ENCODE data around the gene DMAP1.

- TF ChIP-seq SRF (IDR thresholded peaks at IDR 0.05; ENCODE audit: low read depth) (no peak), MAX (IDR thresholded peaks at IDR 0.05) (no peak), JUND (IDR thresholded peaks at IDR 0.05) (no peak), ZFX (IDR thresholded peaks at IDR 0.05) (no peak), TCF7L2 (IDR thresholded peaks at IDR 0.05; ENCODE audit: borderline replicate concordance, extremely low read depth, insufficient read depth, insufficient read length) (no peak), CEBPB (IDR thresholded peaks at IDR 0.05; ENCODE audit: low read depth) (no peak), ELF1 (IDR thresholded peaks at IDR 0.05; ENCODE audit: borderline replicate concordance, low read depth) (no peak), POLR2A (IDR thresholded peaks at IDR 0.05; ENCODE audit: borderline replicate concordance, extremely low read depth, insufficient read depth, insufficient read length) (no peak), POLR2AphosphoS5 (IDR thresholded peaks at IDR 0.05; ENCODE audit: low read depth, low read length) (no peak), ZBTB33 (IDR thresholded peaks at IDR 0.05; ENCODE audit: extremely low read depth, insufficient replicate concordance, low read length) (no peak), EZH2phosphoT487 (IDR thresholded peaks at IDR 0.05; ENCODE audit: borderline replicate concordance) (no peak), EZH2 (IDR thresholded peaks at IDR 0.05) (no peak)
- TF ChIP-seq, protein P1, sequence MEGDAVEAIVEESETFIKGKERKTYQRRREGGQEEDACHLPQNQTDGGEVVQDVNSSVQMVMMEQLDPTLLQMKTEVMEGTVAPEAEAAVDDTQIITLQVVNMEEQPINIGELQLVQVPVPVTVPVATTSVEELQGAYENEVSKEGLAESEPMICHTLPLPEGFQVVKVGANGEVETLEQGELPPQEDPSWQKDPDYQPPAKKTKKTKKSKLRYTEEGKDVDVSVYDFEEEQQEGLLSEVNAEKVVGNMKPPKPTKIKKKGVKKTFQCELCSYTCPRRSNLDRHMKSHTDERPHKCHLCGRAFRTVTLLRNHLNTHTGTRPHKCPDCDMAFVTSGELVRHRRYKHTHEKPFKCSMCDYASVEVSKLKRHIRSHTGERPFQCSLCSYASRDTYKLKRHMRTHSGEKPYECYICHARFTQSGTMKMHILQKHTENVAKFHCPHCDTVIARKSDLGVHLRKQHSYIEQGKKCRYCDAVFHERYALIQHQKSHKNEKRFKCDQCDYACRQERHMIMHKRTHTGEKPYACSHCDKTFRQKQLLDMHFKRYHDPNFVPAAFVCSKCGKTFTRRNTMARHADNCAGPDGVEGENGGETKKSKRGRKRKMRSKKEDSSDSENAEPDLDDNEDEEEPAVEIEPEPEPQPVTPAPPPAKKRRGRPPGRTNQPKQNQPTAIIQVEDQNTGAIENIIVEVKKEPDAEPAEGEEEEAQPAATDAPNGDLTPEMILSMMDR (IDR thresholded peaks at IDR 0.05 in 2 of 3, conservative IDR thresholded peaks at IDR 0.05 in 1 of 3; ENCODE audit: borderline replicate concordance in 1 of 3, insufficient read depth in 1 of 3, low read depth in 2 of 3, low read length in 2 of 3) = no peak
Observed at GRCh38 chr1:44221769-44222168, 8.5 kb downstream of the DMAP1 start.

All from HCT116 (cell line).